CD14-positive monocyte (primary cell): ENCODE measurements around the gene CBX2. TPM values are rescaled to one million over a fixed set of nuclear protein-coding genes. Genes with fewer than 3 reads are reported as not detected.

ENCODE experiments used
- DNase-seq, 3 donors: peaks; one replicate each; pipeline ENCODE4 v3.0.0-alpha.2; 2011 to 2022
- H2AFZ ChIP-seq: 2 replicates; pipeline ENCODE4 v1.6.0; 2012; ENCODE audit warnings: mild to moderate bottlenecking, low read depth, low read length, inconsistent platforms; ENCODE audit not compliant: insufficient read depth, poor library complexity, severe bottlenecking
- H3K27ac ChIP-seq, 2 donors: 1 replicate in 1 of 2; 2 replicates in 1 of 2; pipeline ENCODE4 v1.5.1; 2012 to 2013; ENCODE audit warnings: low read length in 2 of 2, control low read depth in 1 of 2, inconsistent platforms in 1 of 2, low read depth in 1 of 2, mild to moderate bottlenecking in 1 of 2
- H3K27me3 ChIP-seq, 2 donors: one replicate each; pipeline versions ENCODE4 v1.6.0 to v1.6.1; 2011 to 2013; ENCODE audit warnings: low read length in 2 of 2; ENCODE audit not compliant: control insufficient read depth in 2 of 2, insufficient read depth in 2 of 2
- H3K36me3 ChIP-seq, 2 donors: replicated peaks in 1 of 2; 1 replicate in 1 of 2; 2 replicates in 1 of 2; pipeline versions ENCODE4 v1.5.1 to v1.6.1; 2012 to 2013; ENCODE audit warnings: low read length in 2 of 2, control low read depth in 1 of 2, inconsistent platforms in 1 of 2, mild to moderate bottlenecking in 1 of 2; ENCODE audit not compliant: insufficient read depth in 2 of 2, control insufficient read depth in 1 of 2
- H3K4me1 ChIP-seq, 2 donors: 1 replicate in 1 of 2; 2 replicates in 1 of 2; pipeline versions ENCODE4 v1.5.1 to v1.6.1; 2012 to 2013; ENCODE audit warnings: low read length in 2 of 2, control low read depth in 1 of 2, inconsistent platforms in 1 of 2, mild to moderate bottlenecking in 1 of 2, moderate library complexity in 1 of 2; ENCODE audit not compliant: insufficient read depth in 2 of 2, control insufficient read depth in 1 of 2
- H3K4me2 ChIP-seq: replicated peaks from 2 replicates; pipeline ENCODE3; 2012; ENCODE audit warnings: low read length, moderate library complexity, mild to moderate bottlenecking; ENCODE audit not compliant: poor library complexity, severe bottlenecking; ENCODE audit errors: extremely low read depth
- H3K4me3 ChIP-seq, 3 experiments: fragments of 200-600 bp in 1 of 3; sonication (generic) in 1 of 3; replicated peaks in 1 of 3; 1 replicate in 2 of 3; 2 replicates in 1 of 3; pipeline ENCODE4 v1.5.1; 2011 to 2013; ENCODE audit warnings: low read length in 3 of 3, mild to moderate bottlenecking in 3 of 3, control low read depth in 2 of 3, low read depth in 2 of 3, inconsistent platforms in 1 of 3, moderate library complexity in 1 of 3
- H3K79me2 ChIP-seq: 2 replicates; pipeline ENCODE4 v1.6.0; 2012; ENCODE audit warnings: mild to moderate bottlenecking, control low read depth, inconsistent platforms, low read length, moderate library complexity; ENCODE audit not compliant: insufficient read depth
- H3K9ac ChIP-seq: 2 replicates; pipeline ENCODE4 v1.6.0; 2017; ENCODE audit warnings: low read length, mild to moderate bottlenecking; ENCODE audit not compliant: insufficient read depth, poor library complexity, severe bottlenecking
- H3K9me3 ChIP-seq, 2 donors: replicated peaks in 1 of 2; 1 replicate in 1 of 2; 2 replicates in 1 of 2; pipeline versions ENCODE4 v1.5.1 to v1.6.1; 2012 to 2013; ENCODE audit warnings: low read length in 2 of 2, control low read depth in 1 of 2; ENCODE audit not compliant: control insufficient read depth in 1 of 2, insufficient read depth in 1 of 2
- H4K20me1 ChIP-seq: 2 replicates; pipeline ENCODE4 v1.6.0; 2012; ENCODE audit warnings: mild to moderate bottlenecking, low read length, control low read depth, moderate library complexity; ENCODE audit not compliant: insufficient read depth
- H3K27ac Mint-ChIP-seq, 7 donors: one replicate each; pipeline ENCODE4 v1.8.0; 2020; ENCODE audit warnings: mild to moderate bottlenecking in 7 of 7, mixed read lengths in 7 of 7, moderate library complexity in 6 of 7, inconsistent platforms in 2 of 7
- H3K27me3 Mint-ChIP-seq, 3 donors: one replicate each; pipeline ENCODE4 v1.8.0; 2021 to 2022; ENCODE audit warnings: low read depth in 3 of 3, mild to moderate bottlenecking in 3 of 3, mixed read lengths in 3 of 3, moderate library complexity in 3 of 3, inconsistent platforms in 1 of 3
- H3K36me3 Mint-ChIP-seq, 2 donors: one replicate each; pipeline ENCODE4 v1.8.0; 2020; ENCODE audit warnings: mixed read lengths in 2 of 2, inconsistent platforms in 1 of 2, mild to moderate bottlenecking in 1 of 2
- H3K4me1 Mint-ChIP-seq: one replicate; pipeline ENCODE4 v1.8.0; 2020; ENCODE audit warnings: mild to moderate bottlenecking, mixed read lengths
- H3K4me3 Mint-ChIP-seq, 2 donors: one replicate each; pipeline ENCODE4 v1.8.0; 2020; ENCODE audit warnings: mild to moderate bottlenecking in 2 of 2, mixed read lengths in 2 of 2, moderate library complexity in 1 of 2
- H3K9me3 Mint-ChIP-seq, 7 donors: one replicate each; pipeline ENCODE4 v1.8.0; 2020 to 2022; ENCODE audit warnings: mixed read lengths in 7 of 7, mild to moderate bottlenecking in 6 of 7, moderate library complexity in 6 of 7, inconsistent platforms in 2 of 7
- WGBS: methylation state at CpG from one replicate; pipeline ENCODE4 v1.1.5; 2013; ENCODE audit warnings: missing lambda C conversion rate; ENCODE audit not compliant: insufficient coverage; 5-methylcytosine and 5-hydroxymethylcytosine counted together
- intact Hi-C, 2 donors: fragments of 100-400 bp; cut with micrococcal nuclease; formaldehyde crosslinking; loops; one replicate each; pipeline versions ENCODE4 v1.15.0 to v1.15.1; 2023
- polyA plus RNA-seq, 3 donors: library from polyadenylated mRNA; depleted of rRNA in 1 of 3; unstranded in 2 of 3; stranded (reverse) in 1 of 3; fragments of 300-500 nt in 2 of 3; fragments of >200 nt in 1 of 3; fragmentation: Illumina TruSeq in 2 of 3; gene quantifications; 1 replicate in 2 of 3; 2 replicates in 1 of 3; pipeline ENCODE4 v1.2.3, GENCODE V29; 2012 to 2021
- TF ChIP-seq, protein P1 (sequence below): fragments of 200-600 bp; IDR thresholded peaks from one replicate; pipeline ENCODE4 v1.8.0; 2022; ENCODE audit warnings: antibody characterized with exemption, mild to moderate bottlenecking

Gene CBX2
- polyA plus RNA-seq, 3 donors = 0.09 to 0.95 TPM; not detected in 1

DNA sequence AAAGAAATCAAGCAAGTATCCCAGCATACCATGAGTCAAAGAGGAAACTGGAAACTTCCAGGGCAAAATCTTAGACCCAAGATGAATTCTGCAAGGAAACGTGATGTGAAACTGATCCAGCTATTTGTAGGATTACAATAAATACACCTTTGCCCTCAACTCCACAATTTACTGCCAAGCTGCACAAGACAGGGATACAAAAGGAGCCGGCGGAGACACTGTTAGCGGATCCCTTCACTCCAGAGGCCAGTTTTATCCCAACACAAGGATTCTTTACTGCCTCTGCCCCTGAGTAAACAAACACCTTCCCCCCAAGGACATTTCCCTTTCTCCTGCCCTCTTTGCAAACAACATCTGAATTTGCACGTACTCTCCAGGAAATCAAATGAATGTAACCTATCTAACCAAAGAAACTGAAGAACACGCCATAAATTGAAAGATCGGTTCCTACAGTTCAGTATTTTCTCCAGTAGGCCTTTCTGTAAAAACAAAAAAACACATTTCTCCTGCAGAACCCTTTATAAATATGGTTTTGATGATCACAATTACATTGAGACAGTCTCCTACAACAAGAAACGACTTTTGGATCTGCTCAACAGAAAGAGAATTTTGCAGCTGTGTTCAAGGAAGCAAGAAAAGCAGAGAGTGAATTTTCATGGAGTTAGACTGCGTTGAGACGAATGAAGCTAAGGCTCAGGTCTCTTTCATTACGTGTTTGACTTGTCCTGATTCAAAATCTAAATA is 1.4 kb upstream of the CBX2 start:
- no peaks in the 10 kb centered on the region for H4K20me1 ChIP-seq
- peak overlapping the region; percentile 82 for H3K4me2 ChIP-seq
- TF ChIP-seq, protein P1, sequence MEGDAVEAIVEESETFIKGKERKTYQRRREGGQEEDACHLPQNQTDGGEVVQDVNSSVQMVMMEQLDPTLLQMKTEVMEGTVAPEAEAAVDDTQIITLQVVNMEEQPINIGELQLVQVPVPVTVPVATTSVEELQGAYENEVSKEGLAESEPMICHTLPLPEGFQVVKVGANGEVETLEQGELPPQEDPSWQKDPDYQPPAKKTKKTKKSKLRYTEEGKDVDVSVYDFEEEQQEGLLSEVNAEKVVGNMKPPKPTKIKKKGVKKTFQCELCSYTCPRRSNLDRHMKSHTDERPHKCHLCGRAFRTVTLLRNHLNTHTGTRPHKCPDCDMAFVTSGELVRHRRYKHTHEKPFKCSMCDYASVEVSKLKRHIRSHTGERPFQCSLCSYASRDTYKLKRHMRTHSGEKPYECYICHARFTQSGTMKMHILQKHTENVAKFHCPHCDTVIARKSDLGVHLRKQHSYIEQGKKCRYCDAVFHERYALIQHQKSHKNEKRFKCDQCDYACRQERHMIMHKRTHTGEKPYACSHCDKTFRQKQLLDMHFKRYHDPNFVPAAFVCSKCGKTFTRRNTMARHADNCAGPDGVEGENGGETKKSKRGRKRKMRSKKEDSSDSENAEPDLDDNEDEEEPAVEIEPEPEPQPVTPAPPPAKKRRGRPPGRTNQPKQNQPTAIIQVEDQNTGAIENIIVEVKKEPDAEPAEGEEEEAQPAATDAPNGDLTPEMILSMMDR = no peak
- peaks cover 28% of the 10 kb centered on the region for H3K4me1 Mint-ChIP-seq
- H3K27me3 ChIP-seq = peaks cover 16 to 68% of the 10 kb centered on the region in 2 donors
- H3K36me3 Mint-ChIP-seq = peaks cover 7 to 8% of the 10 kb centered on the region in 2 donors
- H3K9me3 ChIP-seq = no peaks in the 10 kb centered on the region
- peaks cover 52 to 85% (median 68%) of the 10 kb centered on the region in 3 donors for H3K27me3 Mint-ChIP-seq
- no peak for DNase-seq
- no peak overlapping the region for H3K27ac Mint-ChIP-seq
- no peak overlapping the region for H3K9ac ChIP-seq
- H3K36me3 ChIP-seq = no peaks in the 10 kb centered on the region
- H3K4me3 ChIP-seq = peak overlapping the region in 1 of 3 experiments; percentile 78
- WGBS = 45% methylated on average over 6 of the region's 11 CpGs
- no peaks in the 10 kb centered on the region for H3K79me2 ChIP-seq
- peaks cover 0 to 8% (median 3%) of the 10 kb centered on the region in 7 donors for H3K9me3 Mint-ChIP-seq
- peak overlapping the region; percentile 73 to 88 for H3K4me3 Mint-ChIP-seq
- H2AFZ ChIP-seq = peak overlapping the region; percentile 86
- intact Hi-C loops = no loop called here
- peaks cover 20 to 24% of the 10 kb centered on the region in 2 donors for H3K4me1 ChIP-seq
- H3K27ac ChIP-seq = no peak overlapping the region

DNA sequence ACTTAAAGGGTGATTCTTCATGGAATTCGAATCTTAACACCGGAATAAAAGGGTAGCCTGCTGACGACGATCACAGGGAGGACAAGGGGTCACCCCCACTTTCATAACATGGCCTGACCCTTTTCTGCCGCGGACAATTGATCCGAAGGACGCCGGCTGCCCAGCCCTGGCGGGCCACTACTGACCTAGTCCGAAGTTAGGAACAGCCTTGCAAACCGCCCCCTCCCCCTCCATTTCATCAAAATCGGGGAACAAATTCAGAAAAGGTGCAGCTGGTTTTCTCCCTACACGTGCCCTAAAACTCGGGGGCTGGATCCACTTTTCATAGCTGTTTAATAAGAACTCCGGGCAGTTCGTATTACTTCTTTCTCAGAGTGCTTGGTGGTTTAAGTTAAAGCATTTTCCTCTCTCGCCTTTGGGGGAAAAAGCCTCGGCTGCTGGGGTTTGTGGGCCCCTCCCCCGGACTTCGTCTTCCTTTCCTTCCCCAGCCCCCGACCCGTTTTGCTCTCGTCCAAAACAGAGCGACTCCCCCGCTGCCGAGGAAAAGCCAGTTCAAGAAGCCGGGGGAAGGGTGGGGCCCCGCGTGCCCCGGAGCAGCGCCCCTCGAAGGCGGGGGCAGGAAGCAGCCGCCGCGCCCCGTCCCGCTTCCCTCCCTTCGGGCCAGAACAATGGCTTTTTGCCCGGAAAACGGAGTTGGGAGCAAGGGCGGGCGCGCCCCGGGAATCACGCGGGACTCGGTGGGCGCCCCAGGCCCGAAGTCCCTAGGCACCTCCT is 641 bp upstream of the CBX2 start:
- no peaks in the 10 kb centered on the region for H3K9me3 ChIP-seq
- H3K27ac Mint-ChIP-seq = peak overlapping the region in 1 of 7 donors; percentile 48
- H3K4me1 Mint-ChIP-seq = peaks cover 35% of the 10 kb centered on the region
- H3K27me3 ChIP-seq = peaks cover 16 to 72% of the 10 kb centered on the region in 2 donors
- intact Hi-C loops = no loop called here
- peak overlapping the region; percentile 86 for H2AFZ ChIP-seq
- TF ChIP-seq, protein P1 = no peak
- H3K27ac ChIP-seq = no peak overlapping the region
- peak overlapping the region; percentile 40 to 78 (median 52) for H3K4me3 ChIP-seq
- peaks cover 0 to 8% (median 3%) of the 10 kb centered on the region in 7 donors for H3K9me3 Mint-ChIP-seq
- H3K27me3 Mint-ChIP-seq = peaks cover 54 to 90% (median 72%) of the 10 kb centered on the region in 3 donors
- no peak overlapping the region for H3K9ac ChIP-seq
- H4K20me1 ChIP-seq = no peaks in the 10 kb centered on the region
- peaks cover 7 to 8% of the 10 kb centered on the region in 2 donors for H3K36me3 Mint-ChIP-seq
- peaks cover 28 to 32% of the 10 kb centered on the region in 2 donors for H3K4me1 ChIP-seq
- no peaks in the 10 kb centered on the region for H3K79me2 ChIP-seq
- H3K4me3 Mint-ChIP-seq = peak overlapping the region; percentile 73 to 88
- WGBS = 1% methylated on average over 26 of the region's 51 CpGs
- peak overlapping the region; percentile 82 for H3K4me2 ChIP-seq
- H3K36me3 ChIP-seq = no peaks in the 10 kb centered on the region
- no peak for DNase-seq
